ENCODE results near the gene TMEM170B.

DNA sequence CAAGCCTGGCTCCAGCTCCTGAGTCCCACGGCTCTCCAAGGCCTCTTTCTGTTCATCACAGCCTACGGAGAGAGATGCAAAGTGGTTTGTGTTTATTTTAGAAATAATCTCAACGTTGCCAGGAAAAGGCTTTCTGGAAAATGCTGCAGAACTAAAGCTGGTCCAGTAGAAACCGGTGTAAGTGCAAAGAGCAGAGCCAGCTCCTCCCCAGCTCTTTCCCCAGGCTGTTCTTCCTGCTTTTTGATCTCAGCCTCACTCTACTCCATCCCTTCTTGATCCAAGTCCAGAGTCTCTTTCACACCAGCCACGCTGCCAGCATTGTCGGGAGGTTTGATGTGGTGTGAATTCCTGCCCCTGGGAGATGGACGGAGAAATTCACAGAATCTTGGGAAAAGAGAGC is 69.8 kb downstream of the TMEM170B start:
- TF ChIP-seq ZBTB21 (CRISPR knock-in tag; IDR thresholded peaks at IDR 0.05; ENCODE audit: borderline replicate concordance) (no peak), MAX (CRISPR knock-in tag; IDR thresholded peaks at IDR 0.05) (no peak), PRDM15 (CRISPR knock-in tag; IDR thresholded peaks at IDR 0.05) (no peak)
